ENCODE data around the gene MAK. TPM values are rescaled to one million over a fixed set of nuclear protein-coding genes. Genes with fewer than 3 reads are reported as not detected.
A peak's percentile ranks its signal among the peaks of the same experiment; 100 is the strongest.

The MAK gene
- total and polyA plus RNA-seq, 2 of the 13 experiments (the other 11 are each of a cell fraction or from before 2014, with no cell fraction given), result 0.04 TPM; not detected in 1

DNA sequence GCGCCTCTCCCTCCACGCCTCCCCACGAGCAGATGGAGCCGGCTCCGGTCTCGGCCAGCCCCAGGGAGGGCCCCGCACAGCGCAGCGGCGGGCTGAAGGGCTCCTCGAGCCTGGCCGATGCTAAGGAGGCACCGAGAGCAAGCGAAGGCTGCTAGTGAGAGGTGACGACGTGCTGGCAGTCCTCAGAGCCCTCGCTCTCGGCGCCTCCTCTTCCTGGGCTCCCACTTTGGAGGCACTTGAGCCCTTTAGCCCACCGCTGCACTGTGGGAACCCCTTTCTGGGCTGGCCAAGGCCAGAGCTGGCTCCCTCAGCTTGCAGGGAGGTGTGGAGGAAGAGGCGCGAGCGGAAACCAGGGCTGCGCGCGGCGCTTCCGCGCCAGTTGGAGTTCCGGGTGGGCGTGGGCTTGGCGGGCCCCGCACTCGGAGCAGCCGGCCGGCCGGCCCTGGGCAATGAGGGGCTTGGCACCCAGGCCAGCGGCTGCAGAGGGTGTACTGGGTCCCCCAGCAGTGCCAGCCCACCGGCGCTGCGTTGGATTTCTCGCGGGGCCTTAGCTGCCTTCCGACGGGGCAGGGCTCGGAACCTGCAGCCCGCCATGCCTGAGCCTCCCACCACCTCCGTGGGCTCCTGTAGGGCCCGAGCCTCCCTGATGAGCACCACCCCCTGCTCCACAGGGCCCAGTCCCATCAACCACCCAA is 117.9 kb downstream of the MAK start (continued):
- TF ChIP-seq NONO (IDR thresholded peaks at IDR 0.05) (no peak), NONO (CRISPR knock-in tag; conservative IDR thresholded peaks at IDR 0.05) (peak; percentile 16; the same call in 1 of the 2 replicates), ZNF136 (CRISPR knock-in tag; IDR thresholded peaks at IDR 0.05; ENCODE audit: low read depth) (0 out of 2 replicates have a peak, but pooled peaks have one; percentile 7), RXRA (CRISPR knock-in tag; IDR thresholded peaks at IDR 0.05) (peak; percentile 3; the same call in 1 of the 2 replicates), PHF8 (CRISPR knock-in tag; IDR thresholded peaks at IDR 0.05) (peak; percentile 69), MIER2 (CRISPR knock-in tag; IDR thresholded peaks at IDR 0.05) (no peak), AHR (CRISPR knock-in tag; IDR thresholded peaks at IDR 0.05) (peak; percentile 38; the same call in 1 of the 2 replicates), NFIB (CRISPR knock-in tag; IDR thresholded peaks at IDR 0.05; ENCODE audit: borderline replicate concordance) (0 out of 2 replicates have a peak, but pooled peaks have one; percentile 78), PHB2 (IDR thresholded peaks at IDR 0.05; ENCODE audit: partially characterized antibody) (no peak), MYC (CRISPR knock-in tag; IDR thresholded peaks at IDR 0.05; ENCODE audit: borderline replicate concordance) (peak; percentile 51; the same call in 1 of the 2 replicates), NFYB (CRISPR knock-in tag; IDR thresholded peaks at IDR 0.05) (no peak), ZSCAN25 (CRISPR knock-in tag; IDR thresholded peaks at IDR 0.05) (no peak), LCORL (IDR thresholded peaks at IDR 0.05) (no peak), LCORL (CRISPR knock-in tag; IDR thresholded peaks at IDR 0.05) (peak; percentile 64; the same call in 1 of the 2 replicates), ZMYM4 (CRISPR knock-in tag; IDR thresholded peaks at IDR 0.05) (0 out of 2 replicates have a peak, but pooled peaks have one; percentile 11)
- TF ChIP-seq, protein P1, sequence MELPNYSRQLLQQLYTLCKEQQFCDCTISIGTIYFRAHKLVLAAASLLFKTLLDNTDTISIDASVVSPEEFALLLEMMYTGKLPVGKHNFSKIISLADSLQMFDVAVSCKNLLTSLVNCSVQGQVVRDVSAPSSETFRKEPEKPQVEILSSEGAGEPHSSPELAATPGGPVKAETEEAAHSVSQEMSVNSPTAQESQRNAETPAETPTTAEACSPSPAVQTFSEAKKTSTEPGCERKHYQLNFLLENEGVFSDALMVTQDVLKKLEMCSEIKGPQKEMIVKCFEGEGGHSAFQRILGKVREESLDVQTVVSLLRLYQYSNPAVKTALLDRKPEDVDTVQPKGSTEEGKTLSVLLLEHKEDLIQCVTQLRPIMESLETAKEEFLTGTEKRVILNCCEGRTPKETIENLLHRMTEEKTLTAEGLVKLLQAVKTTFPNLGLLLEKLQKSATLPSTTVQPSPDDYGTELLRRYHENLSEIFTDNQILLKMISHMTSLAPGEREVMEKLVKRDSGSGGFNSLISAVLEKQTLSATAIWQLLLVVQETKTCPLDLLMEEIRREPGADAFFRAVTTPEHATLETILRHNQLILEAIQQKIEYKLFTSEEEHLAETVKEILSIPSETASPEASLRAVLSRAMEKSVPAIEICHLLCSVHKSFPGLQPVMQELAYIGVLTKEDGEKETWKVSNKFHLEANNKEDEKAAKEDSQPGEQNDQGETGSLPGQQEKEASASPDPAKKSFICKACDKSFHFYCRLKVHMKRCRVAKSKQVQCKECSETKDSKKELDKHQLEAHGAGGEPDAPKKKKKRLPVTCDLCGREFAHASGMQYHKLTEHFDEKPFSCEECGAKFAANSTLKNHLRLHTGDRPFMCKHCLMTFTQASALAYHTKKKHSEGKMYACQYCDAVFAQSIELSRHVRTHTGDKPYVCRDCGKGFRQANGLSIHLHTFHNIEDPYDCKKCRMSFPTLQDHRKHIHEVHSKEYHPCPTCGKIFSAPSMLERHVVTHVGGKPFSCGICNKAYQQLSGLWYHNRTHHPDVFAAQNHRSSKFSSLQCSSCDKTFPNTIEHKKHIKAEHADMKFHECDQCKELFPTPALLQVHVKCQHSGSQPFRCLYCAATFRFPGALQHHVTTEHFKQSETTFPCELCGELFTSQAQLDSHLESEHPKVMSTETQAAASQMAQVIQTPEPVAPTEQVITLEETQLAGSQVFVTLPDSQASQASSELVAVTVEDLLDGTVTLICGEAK (IDR thresholded peaks at IDR 0.05), result no peak
- TF ChIP-seq, protein P1 (CRISPR knock-in tag; IDR thresholded peaks at IDR 0.05), result peak; percentile 36; the same call in 1 of the 2 replicates
- TF ChIP-seq, protein P2, sequence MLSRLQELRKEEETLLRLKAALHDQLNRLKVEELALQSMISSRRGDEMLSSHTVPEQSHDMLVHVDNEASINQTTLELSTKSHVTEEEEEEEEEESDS (CRISPR knock-in tag; IDR thresholded peaks at IDR 0.05; ENCODE audit: borderline replicate concordance), result no peak
